Coronary artery (tissue), 2 donors: ENCODE results near the gene DAPK1.
"Not testable (repeated sequence)": the region's sequence is repeated elsewhere in the genome, so short reads cannot be mapped to it uniquely, and the experiment has no call there.

ENCODE experiments used
- DNase-seq: peaks from one replicate; pipeline ENCODE4 v3.0.0-alpha.2; 2017; ENCODE audit warnings: low spot score
- H3K27ac ChIP-seq, 2 donors: fragments of 200-600 bp; sonication (generic); one replicate each; pipeline ENCODE4 v1.5.1; 2016 to 2019
- H3K4me3 ChIP-seq: fragments of 200-600 bp; sonication (generic); 2 replicates; pipeline ENCODE4 v1.5.1; 2016; ENCODE audit warnings: mild to moderate bottlenecking, moderate library complexity
- TF ChIP-seq, protein P1 (sequence below): fragments of 200-600 bp; sonication (generic); IDR thresholded peaks from one replicate; pipeline ENCODE4 v1.5.1; 2019; ENCODE audit warnings: antibody characterized with exemption

The DAPK1 gene

DNA sequence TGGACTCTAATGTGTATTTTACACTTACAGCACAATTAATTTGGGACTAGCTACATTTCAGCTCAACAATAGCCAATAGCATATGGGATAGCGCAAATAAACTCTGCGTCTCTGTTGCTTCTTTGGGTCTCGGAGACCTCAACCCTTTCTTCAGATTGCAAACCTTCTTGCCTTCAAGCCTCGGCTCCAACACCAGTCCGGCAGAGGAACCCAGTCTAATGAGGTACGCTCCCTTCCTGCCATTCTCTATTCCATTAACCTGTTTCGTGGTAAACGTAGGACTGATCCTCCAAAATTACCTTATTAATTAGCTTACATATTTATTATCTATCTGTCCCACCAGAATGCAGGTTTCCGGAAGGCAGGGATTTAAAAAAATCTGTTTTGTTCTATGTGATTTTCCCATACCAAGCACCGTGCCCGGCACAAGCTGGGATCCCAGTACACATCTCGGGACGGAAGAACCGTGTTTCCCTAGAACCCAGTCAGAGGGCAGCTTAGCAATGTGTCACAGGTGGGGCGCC is 525 bp upstream of the DAPK1 start:
- peak overlapping the region in 1 of 2 donors; percentile 72 for H3K27ac ChIP-seq
- TF ChIP-seq, protein P1, sequence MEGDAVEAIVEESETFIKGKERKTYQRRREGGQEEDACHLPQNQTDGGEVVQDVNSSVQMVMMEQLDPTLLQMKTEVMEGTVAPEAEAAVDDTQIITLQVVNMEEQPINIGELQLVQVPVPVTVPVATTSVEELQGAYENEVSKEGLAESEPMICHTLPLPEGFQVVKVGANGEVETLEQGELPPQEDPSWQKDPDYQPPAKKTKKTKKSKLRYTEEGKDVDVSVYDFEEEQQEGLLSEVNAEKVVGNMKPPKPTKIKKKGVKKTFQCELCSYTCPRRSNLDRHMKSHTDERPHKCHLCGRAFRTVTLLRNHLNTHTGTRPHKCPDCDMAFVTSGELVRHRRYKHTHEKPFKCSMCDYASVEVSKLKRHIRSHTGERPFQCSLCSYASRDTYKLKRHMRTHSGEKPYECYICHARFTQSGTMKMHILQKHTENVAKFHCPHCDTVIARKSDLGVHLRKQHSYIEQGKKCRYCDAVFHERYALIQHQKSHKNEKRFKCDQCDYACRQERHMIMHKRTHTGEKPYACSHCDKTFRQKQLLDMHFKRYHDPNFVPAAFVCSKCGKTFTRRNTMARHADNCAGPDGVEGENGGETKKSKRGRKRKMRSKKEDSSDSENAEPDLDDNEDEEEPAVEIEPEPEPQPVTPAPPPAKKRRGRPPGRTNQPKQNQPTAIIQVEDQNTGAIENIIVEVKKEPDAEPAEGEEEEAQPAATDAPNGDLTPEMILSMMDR: no peak
- peak overlapping the region; percentile 85 for H3K4me3 ChIP-seq
- DNase-seq: no peak

DNA sequence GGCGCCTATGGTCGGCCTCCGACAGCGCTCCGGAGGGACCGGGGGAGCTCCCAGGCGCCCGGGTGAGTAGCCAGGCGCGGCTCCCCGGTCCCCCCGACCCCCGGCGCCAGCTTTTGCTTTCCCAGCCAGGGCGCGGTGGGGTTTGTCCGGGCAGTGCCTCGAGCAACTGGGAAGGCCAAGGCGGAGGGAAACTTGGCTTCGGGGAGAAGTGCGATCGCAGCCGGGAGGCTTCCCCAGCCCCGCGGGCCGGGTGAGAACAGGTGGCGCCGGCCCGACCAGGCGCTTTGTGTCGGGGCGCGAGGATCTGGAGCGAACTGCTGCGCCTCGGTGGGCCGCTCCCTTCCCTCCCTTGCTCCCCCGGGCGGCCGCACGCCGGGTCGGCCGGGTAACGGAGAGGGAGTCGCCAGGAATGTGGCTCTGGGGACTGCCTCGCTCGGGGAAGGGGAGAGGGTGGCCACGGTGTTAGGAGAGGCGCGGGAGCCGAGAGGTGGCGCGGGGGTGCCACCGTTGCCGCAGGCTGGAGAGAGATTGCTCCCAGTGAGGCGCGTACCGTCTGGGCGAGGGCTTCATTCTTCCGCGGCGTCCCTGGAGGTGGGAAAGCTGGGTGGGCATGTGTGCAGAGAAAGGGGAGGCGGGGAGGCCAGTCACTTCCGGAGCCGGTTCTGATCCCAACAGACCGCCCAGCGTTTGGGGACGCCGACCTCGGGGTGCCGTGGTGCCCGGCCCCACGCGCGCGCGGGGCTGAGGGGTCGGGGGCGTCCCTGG is 561 bp downstream of the DAPK1 start:
- peak overlapping the region; percentile 64 to 72 for H3K27ac ChIP-seq
- TF ChIP-seq, protein P1: no peak
- DNase-seq: no peak
- H3K4me3 ChIP-seq: peak overlapping the region; percentile 85

DNA sequence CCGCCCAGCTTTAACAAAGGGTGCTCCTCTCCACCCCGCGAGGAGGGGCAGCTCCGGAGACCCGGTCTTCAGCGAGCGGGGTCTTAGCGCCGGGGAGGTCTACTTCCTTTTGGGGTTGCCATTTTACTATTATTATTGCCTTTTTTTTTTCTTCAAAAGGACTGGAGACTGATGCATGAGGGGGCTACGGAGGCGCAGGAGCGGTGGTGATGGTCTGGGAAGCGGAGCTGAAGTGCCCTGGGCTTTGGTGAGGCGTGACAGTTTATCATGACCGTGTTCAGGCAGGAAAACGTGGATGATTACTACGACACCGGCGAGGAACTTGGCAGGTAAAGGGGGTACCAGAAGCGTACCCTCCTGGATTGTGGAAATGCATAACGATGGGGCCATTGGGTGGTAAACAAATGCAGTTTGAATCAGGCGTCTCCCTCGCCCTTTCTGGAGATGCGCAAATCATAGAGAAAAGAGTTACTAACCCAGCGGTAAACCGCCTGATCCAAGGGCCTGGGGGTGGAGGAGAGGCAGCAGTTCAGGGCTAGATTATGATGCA is 1.2 kb downstream of the DAPK1 start:
- no peak for DNase-seq

DNA sequence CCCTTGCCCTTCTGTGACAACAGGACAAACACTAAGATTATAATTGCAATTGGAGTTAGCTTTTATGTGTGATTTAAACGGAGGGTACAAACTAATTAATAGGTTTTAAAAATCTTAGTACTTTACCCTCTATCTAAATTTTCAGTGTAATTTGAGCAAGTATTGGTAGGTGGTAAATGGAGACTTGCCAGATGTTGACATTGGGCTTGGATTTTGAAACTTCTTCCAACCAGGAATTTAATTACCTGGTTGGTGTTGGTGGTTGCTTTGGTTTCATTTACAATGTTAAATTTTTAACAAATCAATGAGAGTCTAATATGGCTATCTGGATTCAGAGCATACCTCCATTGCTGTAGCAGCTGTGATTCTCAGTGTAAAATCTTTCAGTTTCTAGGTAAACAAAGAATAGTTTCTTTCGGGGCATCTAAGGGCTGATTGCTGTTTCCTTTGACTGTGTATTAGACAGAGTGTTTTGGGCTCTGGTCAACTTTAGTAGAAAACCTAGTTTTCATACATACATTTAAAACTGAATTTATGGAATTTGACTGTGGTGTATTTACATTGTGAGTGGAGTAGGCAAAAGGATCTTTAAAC is 1.9 kb downstream of the DAPK1 start:
- H3K4me3 ChIP-seq: peak overlapping the region; percentile 85
- no peak for DNase-seq
- TF ChIP-seq, protein P1: no peak
- H3K27ac ChIP-seq: peak overlapping the region in 1 of 2 donors; percentile 72

More for the DNA sequence above, 1.2 kb downstream of the DAPK1 start:
- TF ChIP-seq, protein P1: no peak
- H3K27ac ChIP-seq: peak overlapping the region; percentile 64 to 72
- peak overlapping the region; percentile 85 for H3K4me3 ChIP-seq

DNA sequence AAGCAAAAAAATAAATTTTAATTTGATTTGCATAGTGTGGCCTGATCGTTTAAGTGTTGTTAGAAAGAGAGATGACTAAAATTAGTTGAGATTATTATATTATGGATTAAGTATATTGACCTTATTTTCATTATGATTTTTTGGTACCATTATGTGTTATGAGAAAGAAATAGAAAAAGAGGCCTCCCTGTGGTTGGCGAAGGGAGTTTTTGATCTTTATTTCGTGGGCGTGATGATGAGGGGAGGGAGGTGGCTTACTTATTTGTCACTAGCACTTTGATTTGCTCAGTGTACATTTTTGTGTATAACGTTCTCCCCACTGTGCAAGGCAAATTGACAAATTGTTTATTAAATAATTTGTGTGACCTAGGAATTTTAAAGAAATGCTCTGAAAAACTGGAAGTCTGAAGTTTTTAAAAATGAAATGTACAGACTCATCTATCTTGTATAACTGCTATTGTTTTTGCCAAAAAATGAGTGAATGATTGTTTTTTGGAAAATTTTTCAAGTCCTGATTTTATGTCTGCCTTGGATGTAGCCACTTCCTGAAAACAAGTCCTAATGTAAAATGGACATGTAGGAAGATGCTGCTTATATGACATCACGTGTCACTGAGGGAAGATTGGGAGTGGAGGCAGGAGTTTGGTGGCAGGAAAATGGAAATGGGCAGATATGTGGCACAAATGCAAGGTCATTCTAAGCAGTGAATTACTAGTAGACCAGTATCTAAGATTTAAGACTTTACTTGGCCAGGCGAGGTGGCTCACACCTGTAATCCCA is 3.0 kb downstream of the DAPK1 start:
- TF ChIP-seq, protein P1: no peak
- Histone ChIP-seq H3K27ac (peak overlapping the region in 1 of 2 donors; percentile 7), H3K4me3 (no peak overlapping the region)
- DNase-seq: no peak

DNA sequence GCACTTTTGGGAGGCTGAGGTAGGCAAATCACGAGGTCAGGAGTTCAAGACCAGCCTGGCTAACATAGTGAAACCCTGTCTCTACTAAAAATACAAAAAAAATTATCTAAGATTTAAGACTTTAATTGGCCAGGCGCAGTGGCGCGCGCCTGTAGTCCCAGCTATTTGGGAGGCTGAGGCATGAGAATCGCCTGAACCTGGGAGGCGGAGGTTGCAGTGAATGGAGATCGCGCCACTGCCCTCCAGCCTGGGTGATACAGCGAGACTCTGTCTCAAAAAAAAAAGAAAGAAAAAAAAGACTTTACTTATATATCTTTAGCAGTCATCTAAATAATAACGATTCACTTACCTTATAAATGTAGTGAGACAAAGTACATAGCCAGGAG is 3.6 kb downstream of the DAPK1 start:
- H3K27ac ChIP-seq: peak overlapping the region in 1 of 2 donors; percentile 7
- not testable (repeated sequence) for DNase-seq, H3K4me3 ChIP-seq

DNA sequence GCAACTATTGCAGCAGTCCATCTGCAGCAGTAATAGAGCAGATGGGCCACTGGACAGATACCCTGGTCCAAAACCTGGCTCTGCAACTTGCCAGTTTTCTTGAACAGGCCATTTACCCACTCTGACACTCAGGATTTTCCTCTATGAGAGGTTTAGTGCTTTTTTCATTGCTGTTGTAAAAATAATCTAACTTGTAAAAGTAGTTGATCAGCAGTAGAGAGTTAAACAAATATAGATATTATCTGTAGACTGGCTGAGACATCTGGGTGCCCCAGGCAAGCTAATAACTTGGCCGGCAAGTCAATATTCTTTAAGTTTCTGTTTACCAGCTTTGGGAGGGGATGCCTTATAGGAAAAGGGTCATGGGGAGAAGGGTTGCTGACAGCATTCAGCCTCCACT is 4.1 kb downstream of the DAPK1 start:
- no peak for DNase-seq
- TF ChIP-seq, protein P1: no peak
- peak overlapping the region in 1 of 2 donors; percentile 40 for H3K27ac ChIP-seq
- no peak overlapping the region for H3K4me3 ChIP-seq
